DOHH2 (cell line): ENCODE data around the gene LIPI.

ENCODE experiments used
- EZH2phosphoT487 ChIP-seq: fragments of 200-600 bp; sonication (generic); IDR thresholded peaks from 2 replicates; pipeline ENCODE4 v1.6.1; 2017; ENCODE audit warnings: borderline replicate concordance, mild to moderate bottlenecking, antibody characterized with exemption, low read length, moderate library complexity, mixed read lengths
- TF ChIP-seq, protein P1 (sequence below): fragments of 200-600 bp; sonication (generic); IDR thresholded peaks from one replicate; pipeline ENCODE4 v1.5.1; 2014; ENCODE audit warnings: antibody characterized with exemption, mild to moderate bottlenecking, low read depth, low read length; ENCODE audit not compliant: poor library complexity, severe bottlenecking

DNA sequence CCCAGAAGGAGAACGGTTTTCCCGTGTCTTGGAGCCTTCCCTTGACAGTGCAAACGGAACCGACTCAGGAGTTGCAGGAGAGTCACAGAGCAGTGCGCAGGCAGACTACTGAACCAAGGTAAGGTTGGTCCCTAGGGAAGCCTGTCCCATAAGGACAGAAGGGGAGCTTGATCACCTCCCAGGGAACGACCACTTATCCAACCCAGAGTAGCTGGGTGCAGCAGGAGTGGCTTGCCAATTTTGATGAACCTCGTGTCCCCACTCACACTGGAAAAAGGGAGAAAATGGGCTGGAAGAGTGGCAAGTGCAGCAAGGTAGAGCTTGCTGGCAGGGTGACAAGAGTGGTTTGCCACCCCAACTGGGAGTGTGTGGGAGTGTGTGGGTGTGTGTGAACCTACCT lies 95.1 kb downstream of the LIPI start:
- TF ChIP-seq, protein P1, sequence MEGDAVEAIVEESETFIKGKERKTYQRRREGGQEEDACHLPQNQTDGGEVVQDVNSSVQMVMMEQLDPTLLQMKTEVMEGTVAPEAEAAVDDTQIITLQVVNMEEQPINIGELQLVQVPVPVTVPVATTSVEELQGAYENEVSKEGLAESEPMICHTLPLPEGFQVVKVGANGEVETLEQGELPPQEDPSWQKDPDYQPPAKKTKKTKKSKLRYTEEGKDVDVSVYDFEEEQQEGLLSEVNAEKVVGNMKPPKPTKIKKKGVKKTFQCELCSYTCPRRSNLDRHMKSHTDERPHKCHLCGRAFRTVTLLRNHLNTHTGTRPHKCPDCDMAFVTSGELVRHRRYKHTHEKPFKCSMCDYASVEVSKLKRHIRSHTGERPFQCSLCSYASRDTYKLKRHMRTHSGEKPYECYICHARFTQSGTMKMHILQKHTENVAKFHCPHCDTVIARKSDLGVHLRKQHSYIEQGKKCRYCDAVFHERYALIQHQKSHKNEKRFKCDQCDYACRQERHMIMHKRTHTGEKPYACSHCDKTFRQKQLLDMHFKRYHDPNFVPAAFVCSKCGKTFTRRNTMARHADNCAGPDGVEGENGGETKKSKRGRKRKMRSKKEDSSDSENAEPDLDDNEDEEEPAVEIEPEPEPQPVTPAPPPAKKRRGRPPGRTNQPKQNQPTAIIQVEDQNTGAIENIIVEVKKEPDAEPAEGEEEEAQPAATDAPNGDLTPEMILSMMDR = no peak
- no peak for TF ChIP-seq EZH2phosphoT487
